Smooth muscle cell of the brain vasculature (primary cell): ENCODE measurements around the gene APOBEC3B.
A peak's percentile ranks its signal among the peaks of the same experiment; 100 is the strongest.
"Not testable (repeated sequence)": the region's sequence is repeated elsewhere in the genome, so short reads cannot be mapped to it uniquely, and the experiment has no call there.

ENCODE experiments used
- DNase-seq: peaks from one replicate; pipeline ENCODE4 v3.0.0-alpha.2; 2012; ENCODE audit warnings: low read depth, low spot score

APOBEC3B gene

DNA sequence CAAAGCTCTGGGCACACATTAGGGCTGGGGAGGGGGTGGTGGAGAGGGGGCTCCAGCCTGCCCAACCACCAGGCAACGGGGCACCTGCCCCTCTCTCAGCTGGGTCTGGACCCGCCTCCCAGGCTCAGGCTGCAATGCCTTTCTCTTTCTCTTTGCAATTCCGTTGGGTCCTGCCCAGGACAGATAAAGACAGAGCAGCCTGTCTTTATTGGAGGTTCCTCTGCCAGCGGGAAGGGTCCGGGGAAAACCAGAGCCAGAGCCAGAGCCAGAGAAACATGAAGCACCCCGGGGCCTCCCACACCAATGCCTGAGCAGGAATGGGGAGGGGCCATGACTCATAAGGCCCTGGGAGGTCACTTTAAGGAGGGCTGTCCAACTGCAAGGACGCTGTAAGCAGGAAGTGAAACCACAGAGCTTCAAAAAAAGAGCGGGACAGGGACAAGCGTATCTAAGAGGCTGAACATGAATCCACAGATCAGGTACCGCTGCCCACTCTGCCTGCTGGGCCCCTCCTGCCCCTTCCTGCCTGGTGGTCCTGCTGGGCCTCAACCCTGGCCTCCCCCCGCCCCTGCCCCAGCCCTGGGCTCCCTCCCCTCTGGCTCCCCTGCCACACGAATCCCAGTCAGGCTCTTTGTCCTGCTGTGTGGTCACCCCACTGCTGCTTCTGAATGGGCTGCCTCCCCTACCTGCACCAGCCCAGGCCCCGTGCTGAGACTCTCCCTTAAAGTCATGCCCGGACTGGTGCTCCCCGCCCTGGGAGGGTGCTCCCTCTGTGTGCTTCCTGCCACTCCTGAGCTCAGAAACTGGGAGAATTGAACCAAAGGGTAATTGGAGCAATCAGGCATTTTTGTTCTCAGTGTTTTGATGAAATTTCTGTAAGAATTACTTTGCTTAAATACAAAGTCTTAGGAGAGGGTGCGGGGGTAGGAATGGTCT lies at the start of gene APOBEC3B:
TSS of gene APOBEC3B (plus strand) at position 356 of the 936 bp plus-strand sequence. CDS start at position 463, 107 bp downstream.
- DNase-seq = peak; percentile 57

DNA sequence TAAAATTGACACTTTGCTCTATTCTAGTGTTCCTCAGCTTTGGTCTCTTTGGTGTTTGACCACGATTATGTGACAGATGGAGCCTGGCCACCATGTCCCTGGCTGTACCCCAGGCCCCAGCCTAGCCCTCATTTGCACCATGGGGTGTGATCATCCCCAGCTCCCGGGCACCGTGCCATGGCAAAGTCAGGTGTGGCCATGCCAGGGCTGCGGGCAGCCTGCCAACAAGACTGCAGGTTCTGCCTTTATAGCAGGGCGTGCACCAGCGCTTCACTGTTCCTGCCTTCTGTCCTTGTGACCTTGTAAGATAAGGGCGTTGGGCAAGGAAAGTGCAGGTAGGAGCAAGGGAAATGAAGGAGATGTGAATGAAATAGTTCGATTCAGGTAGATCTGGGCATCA lies 47.1 kb upstream of the APOBEC3B start:
- DNase-seq = no peak

DNA sequence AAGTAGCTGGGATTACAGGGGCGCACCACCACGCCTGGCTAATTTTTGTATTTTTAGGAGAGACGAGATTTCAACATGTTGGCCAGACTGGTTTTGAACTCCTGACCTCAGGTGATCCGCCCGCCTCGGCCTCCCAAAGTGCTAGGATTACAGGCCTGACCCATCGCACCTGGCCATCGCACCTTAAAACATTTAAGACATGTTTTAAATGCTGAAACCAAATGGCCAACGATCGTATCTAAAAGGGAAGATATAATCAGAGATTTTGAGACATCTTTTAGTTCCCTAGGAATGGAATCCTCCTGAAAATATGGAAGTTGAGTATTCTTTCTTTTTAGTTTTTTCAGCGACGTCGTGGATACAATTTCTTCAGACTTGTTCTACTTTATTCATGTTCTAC lies 46.5 kb upstream of the APOBEC3B start:
- no peak for DNase-seq

DNA sequence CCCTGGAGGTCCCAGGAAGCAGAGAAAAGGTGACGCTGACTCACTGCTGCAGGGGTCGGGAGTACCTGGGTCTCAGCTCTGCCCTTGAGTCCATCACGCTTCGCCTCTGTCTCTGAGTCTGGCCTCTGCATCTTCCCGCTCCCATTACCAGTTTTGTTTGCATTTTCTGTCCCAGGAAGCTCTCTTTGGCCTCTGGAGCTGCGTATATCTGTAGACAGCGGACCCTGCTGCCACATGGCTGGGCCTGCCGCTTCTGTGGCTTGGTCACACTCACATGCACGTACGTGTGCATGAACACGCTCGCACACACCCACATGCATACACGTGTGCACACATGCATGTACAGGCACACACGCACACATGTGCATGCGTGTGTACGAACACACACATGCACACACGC lies 45.6 kb upstream of the APOBEC3B start:
- no peak for DNase-seq

DNA sequence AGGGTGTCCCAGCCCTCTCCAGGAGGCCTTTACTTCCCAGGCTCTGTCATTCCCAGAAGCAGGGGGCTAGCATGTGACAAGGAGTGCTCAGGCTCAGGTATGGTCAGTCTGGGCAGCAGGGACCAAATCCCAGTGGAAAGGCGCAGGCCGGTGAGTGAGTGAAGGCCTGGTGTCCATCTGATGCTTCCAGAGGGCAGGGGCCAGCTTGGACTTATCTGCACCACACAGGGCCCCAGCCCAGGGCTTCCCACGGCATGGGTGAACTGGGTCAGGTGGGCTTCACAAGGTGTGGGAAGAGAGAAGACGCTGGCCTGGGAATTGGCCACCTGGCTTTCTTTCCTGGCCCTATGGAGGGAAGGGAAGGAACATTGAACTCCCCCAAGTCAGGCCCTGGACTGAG lies 45.1 kb upstream of the APOBEC3B start:
- DNase-seq = no peak

DNA sequence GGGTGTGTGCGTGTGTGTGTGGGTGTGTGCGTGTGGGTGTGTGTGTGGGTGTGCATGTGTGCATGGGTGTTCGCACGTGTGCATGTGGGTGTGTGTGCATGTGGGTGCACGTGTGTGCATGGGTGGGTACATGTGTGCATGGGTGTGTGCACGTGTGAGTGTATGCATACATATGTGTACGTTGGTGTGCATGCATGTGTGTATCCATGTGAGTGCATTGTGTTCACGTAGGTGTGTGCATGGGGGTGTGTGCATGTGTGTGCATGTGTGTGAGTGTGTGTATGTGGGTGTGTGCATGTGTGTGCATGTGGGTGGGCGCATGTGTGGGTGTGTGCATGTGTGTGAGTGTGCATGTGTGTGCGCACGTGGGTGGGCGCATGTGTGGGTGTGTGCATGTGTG lies 44.6 kb upstream of the APOBEC3B start:
- no peak for DNase-seq

DNA sequence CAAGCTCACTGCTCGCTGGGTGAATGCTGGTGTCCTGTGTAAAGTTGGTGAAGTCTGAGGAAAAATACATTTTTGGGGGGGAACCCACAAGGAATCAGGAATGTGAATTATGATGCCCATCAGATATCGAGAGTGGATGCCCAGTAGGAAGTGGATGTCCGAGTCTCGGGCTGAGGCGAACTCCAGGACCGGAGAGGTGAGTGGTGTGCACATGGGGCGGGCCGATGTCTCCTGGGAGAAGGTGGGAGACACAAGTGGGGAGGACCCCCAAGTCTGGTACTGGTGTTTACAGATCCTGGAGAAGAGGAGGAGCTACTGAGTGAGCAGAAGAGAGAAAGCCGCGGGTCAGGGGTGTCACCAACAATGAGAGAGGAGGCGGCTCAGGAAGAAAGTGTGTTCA lies 43.9 kb upstream of the APOBEC3B start:
- DNase-seq = no peak

DNA sequence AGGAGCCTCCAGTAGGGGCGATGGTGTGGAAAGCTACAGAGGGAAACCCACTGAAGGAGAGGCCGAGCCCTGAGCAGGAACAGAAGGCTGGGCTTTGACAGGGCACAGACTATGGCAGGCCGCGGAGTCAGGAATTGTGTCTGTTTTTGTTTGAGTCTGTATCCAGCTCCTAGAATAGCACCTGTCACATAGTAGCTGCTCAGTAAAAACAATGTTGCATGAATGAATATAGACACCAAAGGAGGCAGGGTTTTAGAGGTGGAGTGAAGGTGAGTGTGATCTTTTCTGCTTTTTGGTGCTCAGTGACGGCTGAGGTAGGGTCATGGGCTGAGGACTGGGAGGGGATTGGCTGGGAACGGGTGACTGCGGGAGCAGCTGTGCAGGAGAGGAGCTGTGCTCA lies 43.2 kb upstream of the APOBEC3B start:
- DNase-seq = no peak

DNA sequence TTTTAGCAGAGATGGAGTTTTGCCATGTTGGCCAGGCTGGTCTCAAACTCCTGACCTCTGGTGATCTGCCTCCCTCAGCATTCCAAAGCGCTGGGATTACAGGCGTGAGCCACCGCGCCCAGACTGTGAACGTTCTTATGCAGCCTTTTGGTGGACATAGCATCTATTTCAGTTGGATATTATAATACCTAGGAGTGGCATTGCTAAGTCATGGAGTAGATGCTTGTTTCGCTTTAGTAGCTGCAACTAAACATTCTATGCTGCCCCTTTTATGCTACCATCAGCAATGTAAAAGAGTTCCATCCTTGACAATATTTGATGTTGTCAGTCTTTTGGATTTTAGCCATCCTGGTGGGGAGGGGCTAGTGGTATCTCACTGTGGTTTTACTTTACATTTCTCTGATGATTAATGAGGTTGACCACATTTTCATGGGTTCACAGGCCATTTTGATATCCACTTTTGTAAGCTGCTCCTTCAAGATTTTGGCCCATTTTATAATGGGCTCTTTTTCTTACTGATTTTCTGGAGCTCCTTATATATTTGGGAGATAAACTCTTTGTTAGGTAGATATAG lies 41.2 kb upstream of the APOBEC3B start:
- no peak for DNase-seq

DNA sequence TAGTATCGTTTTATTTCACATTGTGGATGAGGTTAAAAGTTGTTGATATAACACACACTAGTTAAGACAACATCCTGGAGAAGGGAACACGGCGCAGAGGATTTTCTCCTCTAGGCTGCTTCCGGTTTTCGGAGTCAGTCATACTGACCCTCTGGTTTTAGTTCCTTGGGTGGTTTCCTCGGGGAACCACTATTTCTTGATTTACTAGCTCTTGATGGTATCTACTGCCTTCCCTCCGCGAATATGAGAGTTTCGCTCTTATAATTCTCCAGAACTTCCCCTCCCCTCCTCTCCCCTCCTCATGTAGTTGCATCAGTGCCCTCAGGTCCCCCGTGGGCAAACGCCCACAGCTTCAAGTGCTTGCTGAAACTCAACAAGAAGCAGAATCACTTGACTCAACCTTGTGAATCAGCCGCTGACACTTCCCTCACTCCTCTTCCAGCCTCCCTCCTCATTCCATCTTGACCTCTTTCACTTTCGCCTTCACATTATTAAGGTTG lies 40.6 kb upstream of the APOBEC3B start:
- DNase-seq = no peak

DNA sequence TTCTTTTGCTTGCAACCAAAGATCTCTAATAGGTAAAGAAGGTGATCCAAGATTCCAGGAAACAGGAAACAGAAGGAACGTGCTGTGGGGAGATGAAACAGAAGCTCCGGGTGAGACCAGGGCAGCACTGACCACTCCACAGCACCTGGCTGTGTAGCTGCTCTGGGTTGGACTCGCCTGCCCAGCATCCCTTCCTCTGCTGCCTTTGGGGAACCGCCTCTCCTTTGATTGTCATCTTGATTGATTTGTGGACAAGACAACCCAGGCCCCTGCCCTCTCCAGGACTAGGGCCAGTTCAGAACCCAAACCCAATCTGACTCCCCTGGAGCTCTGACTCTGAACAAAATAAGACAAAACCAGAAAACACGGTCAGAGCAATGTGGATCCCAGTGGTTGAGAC lies 39.4 kb upstream of the APOBEC3B start:
- DNase-seq = no peak

DNA sequence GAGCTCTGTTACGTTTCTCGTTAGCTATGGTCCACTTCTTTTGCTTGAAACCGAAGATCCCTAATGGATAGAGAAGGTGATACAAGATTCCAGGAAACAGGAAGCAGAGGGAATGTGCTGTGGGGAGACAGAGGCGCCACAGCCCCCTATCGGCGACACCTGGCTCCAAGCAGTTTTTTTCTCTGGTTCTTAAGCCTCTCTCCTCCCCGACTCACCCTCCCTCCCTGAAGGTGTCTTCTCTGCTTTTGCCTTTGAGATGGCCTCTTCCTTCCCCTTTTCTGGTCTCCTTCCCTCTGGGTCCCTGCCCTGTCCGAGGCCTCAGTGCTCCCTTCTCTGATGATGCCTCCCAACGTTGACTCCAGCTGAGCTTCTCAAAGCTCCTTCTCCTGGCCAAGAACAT lies 38.9 kb upstream of the APOBEC3B start:
- DNase-seq = no peak

DNA sequence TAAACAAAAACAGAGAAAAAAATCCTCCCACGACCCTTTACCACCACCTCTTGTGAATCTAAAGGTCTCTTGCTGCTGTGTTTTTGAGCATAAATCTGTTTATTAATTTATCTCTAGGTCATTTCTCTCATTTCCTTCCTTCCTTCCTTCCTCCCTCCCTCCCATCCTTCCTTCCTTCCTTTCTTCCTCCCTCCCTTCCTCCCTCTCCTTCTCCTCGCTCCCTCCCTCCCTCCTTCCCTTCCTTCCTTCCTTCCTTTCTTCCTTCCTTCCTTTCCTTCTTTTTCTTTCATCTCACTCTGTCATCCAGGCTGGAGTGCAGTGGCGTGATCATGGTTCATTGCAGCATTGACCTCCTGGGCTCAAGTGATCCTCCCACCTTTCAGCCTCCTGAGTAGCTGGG lies 38.3 kb upstream of the APOBEC3B start:
- no peak for DNase-seq

DNA sequence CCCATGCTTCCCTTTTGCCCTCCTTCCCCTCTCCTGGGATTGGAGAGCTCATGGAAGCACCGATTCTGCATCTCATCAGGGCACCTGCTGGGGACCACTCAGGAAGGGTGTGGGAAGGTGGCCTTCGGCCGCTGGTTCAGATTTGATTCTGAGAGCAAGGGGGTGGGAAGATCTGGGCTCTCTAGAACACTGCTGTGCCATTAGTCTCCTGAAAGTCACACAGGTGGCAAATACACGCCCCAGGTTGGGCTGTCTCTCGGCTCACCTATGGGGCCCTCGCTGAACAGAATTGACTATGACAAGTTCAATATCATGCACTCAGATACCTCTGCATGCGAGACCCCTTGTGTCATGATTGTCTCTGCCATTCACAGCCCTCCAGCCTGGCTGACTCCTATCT lies 37.5 kb upstream of the APOBEC3B start:
- DNase-seq = no peak

DNA sequence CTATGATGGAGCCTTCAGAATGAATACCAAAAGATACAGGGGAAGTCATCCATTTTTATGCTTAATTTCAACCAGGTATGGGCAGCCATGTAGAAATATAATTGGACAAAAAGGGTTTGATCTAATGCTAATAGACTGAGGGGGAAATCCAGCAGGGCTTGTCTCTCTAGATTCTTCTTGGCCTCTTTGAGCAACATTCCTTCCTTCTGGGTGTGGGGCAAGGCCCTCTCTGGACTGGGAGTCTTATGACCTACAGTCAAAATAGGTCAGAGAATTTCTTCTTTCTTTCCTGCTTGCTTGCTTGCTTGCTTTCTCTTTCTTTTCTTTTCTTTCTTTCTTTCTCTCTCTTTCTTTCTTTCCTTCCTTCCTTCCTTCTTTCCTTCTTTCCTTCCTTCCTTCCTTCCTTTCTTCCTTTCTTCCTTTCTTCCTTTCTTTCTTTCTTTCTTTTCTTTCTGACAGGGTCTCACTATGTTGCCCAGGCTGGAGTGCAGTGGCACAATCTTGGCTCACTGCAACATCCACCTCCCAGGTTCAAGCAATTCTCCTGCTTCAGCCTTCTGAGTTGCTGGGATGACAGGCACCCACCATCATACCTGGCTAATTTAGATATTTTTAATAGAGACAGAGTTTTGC lies 36.3 kb upstream of the APOBEC3B start:
- DNase-seq = not testable (repeated sequence)

DNA sequence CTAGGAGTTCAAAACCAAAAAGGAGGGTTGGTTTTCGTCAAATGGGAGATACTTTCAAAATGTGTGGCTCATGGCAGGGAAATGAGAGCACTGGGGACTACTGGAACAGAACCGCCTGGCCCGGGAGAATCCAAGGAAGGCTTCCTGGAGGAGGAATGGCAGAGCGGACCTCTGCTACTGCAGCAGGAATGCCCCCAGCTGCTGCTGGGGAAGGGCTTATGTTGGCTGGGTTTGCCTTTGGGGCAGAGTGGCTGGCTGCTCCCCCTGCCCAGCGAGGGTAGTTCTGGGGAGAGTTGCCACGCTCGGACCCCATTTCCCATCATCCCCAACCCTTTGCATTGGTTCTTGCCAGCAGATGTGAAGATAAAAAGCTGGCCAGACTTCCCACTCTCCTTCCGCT lies 35.4 kb upstream of the APOBEC3B start:
- no peak for DNase-seq

DNA sequence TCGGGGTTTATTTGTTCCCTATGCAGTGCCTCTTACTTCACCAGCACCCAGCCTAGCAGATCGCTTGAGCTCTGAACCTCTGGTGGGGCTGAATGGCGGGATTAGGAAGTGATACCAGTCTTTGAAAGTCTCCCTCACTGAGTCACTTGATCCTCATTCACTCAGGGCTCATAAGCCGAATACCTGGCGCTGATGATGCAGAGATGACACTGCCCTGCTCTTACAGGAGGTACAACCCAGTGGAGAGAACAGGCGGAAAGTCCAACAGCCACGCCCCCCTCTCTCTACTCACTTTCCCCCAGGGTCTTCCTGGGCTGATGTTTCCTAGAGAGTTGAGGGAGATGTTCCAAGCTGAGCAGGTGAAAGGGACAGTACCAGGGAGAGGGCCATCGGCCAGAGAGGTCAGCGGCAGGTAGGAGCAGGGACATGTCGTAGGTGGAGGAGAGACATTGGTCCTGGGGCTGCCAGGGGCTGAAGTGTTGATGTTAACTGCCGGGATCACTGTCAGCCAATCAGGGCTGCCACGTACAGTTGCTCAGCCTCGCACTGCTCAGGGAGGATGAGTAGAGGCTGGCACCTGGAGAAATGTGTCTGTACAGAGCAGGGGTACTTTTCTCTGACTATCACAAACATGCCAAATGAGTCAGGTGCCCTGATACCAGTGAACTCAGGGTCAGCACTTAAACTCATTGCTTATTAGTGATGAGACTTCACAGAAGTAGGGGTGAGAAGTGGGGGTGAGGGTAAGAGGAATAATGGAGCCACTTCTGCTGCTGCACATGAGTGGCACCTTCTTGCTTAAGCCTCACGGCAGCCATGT lies 34.6 kb upstream of the APOBEC3B start:
- DNase-seq = no peak

DNA sequence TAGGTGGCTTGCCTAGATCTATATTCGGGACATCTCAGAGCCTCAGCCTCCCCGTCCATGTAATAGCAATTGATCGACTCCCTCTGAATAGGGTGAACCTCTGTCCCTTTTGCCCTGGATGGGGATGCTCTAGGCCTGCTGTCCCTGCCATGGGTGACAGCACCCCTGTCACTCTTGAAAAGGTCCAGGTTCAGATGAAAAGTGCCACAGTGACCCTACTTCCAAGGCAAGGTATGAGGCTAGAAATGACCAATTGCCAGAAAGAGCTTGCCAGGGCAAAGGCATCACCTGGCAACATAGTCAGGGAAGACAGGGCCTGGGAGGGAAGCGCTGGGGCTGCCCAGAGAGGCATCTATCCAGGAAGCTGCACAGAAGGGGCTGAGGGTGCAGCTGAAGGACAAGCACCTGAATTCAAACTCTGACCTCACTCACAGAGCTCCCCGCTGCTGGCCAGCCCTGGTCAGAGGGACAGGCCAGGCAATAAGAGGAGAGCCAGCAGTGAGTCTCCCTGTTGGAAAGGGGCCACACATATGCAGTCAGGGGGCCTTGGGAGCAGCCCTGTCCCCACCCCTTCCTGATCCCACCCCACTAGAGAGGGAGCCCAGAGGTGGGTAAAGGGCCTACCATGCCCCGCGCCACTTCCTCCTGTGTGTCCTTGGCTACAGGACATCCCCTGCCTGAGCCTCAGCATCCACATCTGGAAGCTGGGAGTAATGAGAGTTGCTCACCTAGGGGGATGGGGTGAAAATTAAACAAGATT lies 33.8 kb upstream of the APOBEC3B start:
- DNase-seq = no peak

DNA sequence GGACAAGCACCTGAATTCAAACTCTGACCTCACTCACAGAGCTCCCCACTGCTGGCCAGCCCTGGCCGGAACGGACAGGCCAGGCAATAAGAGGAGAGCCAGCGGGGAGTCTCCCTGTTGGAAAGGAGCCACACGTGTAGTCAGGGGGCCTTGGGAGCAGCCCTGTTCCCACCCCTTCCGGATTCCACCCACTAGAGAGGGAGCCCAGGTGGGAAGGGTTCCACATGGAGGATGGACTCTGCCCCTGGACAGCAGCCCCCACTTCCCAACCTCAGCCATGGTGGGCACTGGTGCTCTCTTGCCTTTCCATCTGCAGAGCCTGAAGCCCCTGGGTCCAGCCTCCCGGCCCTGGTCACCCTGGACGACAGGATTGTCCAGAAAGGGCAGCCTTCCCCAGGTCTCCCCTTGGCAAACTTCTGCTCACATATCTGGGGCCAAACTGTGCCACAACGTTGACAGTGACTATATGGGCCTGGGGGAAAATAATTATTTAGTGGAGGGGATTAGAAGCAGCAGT lies 32.2 kb upstream of the APOBEC3B start:
- DNase-seq = no peak

DNA sequence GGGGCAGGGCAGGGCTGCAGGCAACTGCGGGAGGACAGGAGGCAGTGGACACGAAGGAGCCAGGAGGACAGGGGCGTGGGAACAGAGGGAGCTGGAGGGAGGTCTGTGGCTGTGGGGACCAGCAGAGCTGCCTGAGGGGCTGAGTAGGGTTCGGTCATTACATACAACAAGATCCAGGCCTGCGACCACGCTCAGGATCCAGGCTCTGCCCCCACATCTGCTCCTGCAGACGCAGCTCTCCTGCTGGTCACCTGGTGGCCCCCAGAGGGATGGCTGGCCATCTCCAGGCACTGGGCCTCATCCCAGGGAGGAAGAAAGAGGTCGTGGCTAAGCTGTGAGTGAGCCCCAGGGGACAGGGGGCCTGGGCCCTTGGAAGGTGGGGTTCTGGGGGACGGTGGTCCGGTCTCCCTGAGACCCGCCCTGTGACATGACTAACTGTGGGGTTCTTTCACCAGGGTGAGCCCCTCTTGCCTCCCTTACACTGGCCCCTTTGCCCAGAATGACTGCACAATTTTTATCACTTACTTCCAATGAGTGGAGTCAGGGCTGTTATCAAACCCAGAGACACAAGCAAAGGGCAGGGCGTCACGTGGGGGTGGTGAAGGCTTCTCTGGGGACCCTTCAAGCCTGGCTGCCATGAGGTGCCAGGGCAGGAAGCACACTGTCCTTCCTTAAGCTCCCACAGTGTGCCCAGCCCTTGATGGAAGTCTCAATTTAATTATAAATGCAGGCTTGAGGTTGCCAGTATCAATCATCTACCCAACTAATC lies 31.4 kb upstream of the APOBEC3B start:
- DNase-seq = no peak
